ENCODE measurements around the gene ZNF792. TPM values are rescaled to one million over a fixed set of nuclear protein-coding genes. Genes with fewer than 3 reads are reported as not detected.
A peak's percentile ranks its signal among the peaks of the same experiment; 100 is the strongest.

Gene ZNF792
- total RNA-seq, 2 experiments from 2014 or later, result 21.4 to 24.9 TPM

DNA sequence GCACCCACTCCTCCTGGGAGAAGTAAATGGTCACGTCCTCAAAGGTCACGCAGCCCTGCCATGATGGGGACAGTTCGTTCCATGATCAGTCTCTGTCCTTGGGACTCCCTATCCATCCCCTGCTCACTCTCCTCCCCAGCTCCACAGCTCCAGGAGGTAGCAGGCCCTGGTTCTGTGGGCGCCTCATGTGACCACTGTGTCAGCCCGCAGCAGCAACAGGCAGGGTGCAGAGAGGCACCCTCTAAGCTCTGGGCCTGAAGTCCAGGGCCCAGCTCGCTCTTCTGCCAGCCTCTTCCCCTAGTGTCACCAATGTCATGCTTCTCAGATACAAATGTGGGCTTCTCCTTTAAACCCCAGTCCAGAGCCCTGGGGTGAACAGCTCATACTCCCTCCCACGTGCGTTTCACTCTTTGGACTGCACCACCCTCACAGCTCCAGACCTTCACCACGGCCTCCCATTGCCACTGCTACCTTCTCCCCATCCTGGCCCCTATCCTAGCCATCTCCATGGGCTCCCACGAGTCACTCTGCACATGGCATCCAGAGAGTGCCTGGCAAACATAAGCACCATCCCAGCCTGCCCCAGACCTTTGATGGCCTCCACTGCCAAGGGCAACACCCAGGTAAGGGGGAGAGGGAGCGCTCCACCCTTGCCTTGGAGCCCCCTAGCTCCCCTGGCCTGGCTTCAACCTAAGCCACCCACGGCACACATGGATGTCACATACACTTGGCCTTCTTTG, 2.9 kb downstream of the ZNF792 start:
- POLR2A ChIA-PET, result interaction anchor here (0.7 to 1.0 kb wide), 2 partner anchors 13 to 61 kb away, joined by 3 read pairs; no protein-coding TSS in a partner anchor
- DNase-seq (no peak), ATAC-seq (ENCODE audit: low read depth) (no peak)
- peaks cover 71% of the 10 kb centered on the region for H3K36me3 Mint-ChIP-seq
- H3K27me3 Mint-ChIP-seq, result no peaks in the 10 kb centered on the region
- peaks cover 39% of the 10 kb centered on the region for H3K9me3 Mint-ChIP-seq
- H3K4me3 Mint-ChIP-seq, result no peak overlapping the region
- peak overlapping the region; percentile 89 for H3K27ac Mint-ChIP-seq
- peaks cover 21% of the 10 kb centered on the region for H3K4me1 Mint-ChIP-seq

DNA sequence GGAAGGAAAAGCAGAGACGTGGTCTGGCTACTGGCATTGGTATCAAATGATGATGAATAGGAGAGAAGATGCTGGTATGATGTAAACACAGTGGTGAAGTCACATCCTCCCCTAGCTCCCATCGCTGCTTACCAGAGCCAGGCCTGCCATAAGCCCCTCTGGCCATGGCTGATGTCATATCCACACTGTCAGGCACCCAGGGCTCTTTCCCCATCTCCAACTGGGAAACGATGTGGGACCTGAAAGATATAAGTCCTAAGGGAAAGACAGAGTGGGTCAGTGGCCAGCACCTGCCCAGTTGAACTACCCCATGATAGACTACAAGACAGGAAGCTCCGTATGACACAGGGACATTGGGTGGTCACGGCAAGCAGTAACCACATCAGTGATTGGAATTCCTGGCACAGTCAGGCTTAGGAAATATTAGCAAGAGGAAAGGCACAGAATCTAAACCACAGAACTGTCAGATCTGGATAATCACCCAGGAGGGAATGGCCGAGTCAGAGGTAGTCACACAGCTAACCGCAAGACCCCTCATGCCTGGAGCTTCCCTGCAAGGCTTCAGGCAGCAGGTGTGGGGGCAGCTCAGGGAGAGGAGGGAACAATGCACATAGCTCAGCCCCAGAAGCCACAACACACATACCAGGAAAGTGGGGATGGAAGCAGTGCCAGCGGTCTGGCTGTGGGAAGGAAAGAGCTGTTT, 3.8 kb downstream of the ZNF792 start:
- Mint-ChIP-seq H3K27me3 (no peaks in the 10 kb centered on the region), H3K4me3 (peak overlapping the region; percentile 4), H3K27ac (no peak overlapping the region), H3K9me3 (peaks cover 46% of the 10 kb centered on the region), H3K4me1 (peaks cover 21% of the 10 kb centered on the region), H3K36me3 (peaks cover 79% of the 10 kb centered on the region)
- no peak for ATAC-seq (ENCODE audit: low read depth)
- DNase-seq, result no peak
- POLR2A ChIA-PET, result interaction anchor here (0.7 to 1.3 kb wide), 2 partner anchors 12 to 34 kb away, joined by 3 to 4 read pairs; partner anchors contain the start of gene ZNF30

DNA sequence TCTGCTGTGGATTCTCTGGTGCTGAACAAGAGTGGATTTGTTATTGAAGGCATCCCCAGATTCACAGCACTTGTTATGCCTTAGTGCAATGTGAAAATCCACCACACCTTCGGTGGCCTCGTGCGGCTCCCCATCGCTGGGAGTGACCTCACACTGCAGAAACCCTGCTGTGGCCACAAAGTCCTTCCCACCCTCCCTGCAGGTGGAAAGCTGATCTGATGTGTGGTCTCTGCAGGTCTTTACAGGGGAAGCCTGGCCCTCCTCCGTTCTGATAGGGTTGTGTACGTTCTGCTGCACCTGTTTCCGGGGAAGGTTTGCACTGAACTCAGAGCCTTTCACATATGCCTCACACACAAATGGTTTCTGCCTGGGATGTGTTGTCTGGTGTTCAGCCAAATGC, 5.0 kb downstream of the ZNF792 start:
- ATAC-seq (ENCODE audit: low read depth) (no peak), DNase-seq (no peak)
- Mint-ChIP-seq H3K4me3 (no peak overlapping the region), H3K9me3 (peaks cover 51% of the 10 kb centered on the region), H3K27ac (no peak overlapping the region), H3K36me3 (peaks cover 89% of the 10 kb centered on the region), H3K4me1 (peaks cover 19% of the 10 kb centered on the region), H3K27me3 (no peaks in the 10 kb centered on the region)
- POLR2A ChIA-PET, result no interaction called here

DNA sequence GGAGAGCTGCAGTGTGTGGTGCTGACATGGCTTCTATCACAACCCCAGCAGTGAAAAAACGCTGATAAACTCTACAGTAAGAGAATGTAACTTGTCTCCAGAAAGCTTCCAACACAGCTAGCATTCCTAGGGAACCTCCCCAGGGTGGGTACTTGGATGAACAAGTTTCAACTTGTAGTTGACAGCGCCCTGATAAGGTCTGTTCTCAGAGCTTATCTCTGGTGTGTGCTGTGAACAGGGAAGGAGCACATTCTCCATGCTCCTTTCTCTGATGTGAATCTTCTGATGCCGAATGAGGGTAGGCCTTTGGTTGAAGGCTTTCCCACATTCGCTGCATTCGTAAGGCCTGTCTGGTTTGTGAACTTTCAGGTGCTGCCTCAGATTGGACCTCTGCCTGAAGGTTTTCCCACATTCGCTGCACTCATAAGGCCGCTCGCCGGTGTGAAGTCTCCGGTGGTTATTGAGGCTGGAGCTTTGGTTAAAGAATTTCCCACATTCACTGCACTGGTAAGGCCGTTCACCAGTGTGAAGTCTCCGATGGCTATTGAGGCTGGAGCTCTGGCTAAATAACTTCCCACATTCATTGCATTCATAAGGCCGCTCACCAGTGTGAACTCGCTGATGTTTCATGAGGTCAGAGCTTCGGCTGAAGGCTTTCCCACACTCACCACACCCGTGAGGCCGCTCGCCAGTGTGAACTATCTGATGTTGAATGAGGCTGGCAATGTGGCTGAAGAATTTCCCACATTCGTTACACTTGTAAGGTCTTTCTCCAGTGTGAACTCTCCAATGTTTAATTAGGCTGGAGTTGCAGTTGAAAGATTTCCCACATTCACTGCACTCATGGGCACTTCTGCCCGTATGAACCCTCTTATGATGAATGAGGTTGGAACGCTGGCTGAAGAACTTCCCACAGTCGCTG, 5.9 kb downstream of the ZNF792 start:
- no peak for DNase-seq
- POLR2A ChIA-PET, result no interaction called here
- no peak overlapping the region for H3K27ac Mint-ChIP-seq

DNA sequence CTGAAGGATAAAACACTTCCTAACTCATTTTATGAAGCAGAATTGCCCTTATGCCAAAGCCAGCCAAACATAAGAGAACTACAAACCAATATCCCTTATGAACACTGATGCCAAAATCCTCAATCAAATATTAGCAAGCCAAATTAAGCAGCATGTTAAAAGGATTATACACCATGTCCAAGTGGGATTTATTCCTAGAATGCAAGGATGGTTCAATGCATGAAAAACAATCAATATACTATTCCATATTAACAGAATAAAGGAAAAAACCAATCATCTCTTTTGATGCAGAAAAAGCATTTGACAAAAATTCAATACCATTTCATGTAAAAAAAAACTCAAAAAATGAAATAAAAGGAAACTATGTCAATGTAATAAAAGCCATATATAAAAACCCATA, 10.9 kb downstream of the ZNF792 start:
- no peak overlapping the region for H3K27ac Mint-ChIP-seq
- POLR2A ChIA-PET, result no interaction called here
- peaks cover 41% of the 10 kb centered on the region for H3K9me3 Mint-ChIP-seq
- no peak for DNase-seq
- no peak for ATAC-seq (ENCODE audit: low read depth)
- no peaks in the 10 kb centered on the region for H3K27me3 Mint-ChIP-seq
- no peaks in the 10 kb centered on the region for H3K4me1 Mint-ChIP-seq
- H3K4me3 Mint-ChIP-seq, result no peak overlapping the region
- peaks cover 84% of the 10 kb centered on the region for H3K36me3 Mint-ChIP-seq

More for the DNA sequence above, 5.9 kb downstream of the ZNF792 start:
- Mint-ChIP-seq H3K27me3 (no peaks in the 10 kb centered on the region), H3K36me3 (peaks cover 94% of the 10 kb centered on the region), H3K9me3 (peaks cover 57% of the 10 kb centered on the region), H3K4me1 (peaks cover 17% of the 10 kb centered on the region), H3K4me3 (no peak overlapping the region)
- no peak for ATAC-seq (ENCODE audit: low read depth)

DNA sequence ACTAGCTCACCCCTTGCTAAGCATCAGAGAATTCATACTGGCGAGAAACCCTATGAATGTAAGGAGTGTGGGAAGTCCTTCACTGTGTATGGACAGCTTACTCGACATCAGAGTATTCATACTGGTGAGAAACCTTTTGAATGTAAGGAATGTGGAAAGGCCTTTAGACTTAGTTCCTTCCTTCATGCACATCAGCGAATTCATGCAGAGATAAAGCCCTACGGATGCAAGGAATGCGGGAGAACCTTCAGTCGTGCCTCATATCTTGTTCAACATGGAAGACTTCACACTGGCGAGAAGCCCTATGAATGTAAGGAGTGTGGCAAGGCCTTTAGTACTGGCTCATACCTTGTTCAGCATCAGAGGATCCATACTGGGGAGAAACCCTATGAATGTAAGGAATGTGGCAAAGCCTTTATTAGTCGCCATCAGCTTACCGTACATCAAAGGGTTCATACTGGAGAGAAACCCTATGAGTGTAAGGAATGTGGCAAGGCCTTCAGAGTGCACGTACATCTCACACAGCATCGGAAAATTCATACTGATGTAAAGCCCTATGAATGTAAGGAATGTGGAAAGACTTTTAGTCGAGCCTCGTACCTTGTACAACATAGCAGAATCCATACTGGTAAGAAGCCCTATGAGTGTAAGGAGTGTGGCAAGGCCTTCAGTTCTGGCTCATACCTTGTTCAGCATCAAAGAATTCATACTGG, 20.0 kb downstream of the ZNF792 start:
- POLR2A ChIA-PET, result no interaction called here
- DNase-seq (no peak), ATAC-seq (ENCODE audit: low read depth) (no peak)
- Mint-ChIP-seq H3K27ac (no peak overlapping the region), H3K9me3 (peaks cover 40% of the 10 kb centered on the region), H3K36me3 (peaks cover 66% of the 10 kb centered on the region), H3K4me1 (no peaks in the 10 kb centered on the region), H3K4me3 (no peak overlapping the region), H3K27me3 (no peaks in the 10 kb centered on the region)

DNA sequence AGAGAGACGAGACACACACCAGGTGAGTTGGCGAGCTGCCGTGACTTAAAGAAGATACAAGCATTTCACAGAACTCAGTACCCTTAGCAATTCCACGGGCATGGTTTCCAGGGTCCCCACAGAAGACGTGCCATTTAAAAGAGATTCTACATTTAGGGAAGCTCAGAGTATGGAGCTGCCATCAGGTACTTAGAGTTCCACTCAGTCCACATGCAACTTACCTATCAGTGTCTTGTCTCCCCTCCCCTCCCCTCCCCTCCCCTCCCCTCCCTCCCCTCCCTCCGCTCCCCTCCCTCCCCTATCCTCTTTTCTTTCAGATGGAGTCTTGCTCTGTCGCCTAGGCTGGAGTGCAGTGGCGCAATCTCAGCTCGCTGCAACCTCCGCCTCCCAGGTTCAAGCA, 25.1 kb downstream of the ZNF792 start:
- Mint-ChIP-seq H3K27ac (no peak overlapping the region), H3K27me3 (no peaks in the 10 kb centered on the region), H3K4me3 (no peak overlapping the region), H3K4me1 (no peaks in the 10 kb centered on the region), H3K36me3 (peaks cover 67% of the 10 kb centered on the region), H3K9me3 (peaks cover 34% of the 10 kb centered on the region)
- DNase-seq (no peak), ATAC-seq (ENCODE audit: low read depth) (no peak)
- POLR2A ChIA-PET, result no interaction called here

DNA sequence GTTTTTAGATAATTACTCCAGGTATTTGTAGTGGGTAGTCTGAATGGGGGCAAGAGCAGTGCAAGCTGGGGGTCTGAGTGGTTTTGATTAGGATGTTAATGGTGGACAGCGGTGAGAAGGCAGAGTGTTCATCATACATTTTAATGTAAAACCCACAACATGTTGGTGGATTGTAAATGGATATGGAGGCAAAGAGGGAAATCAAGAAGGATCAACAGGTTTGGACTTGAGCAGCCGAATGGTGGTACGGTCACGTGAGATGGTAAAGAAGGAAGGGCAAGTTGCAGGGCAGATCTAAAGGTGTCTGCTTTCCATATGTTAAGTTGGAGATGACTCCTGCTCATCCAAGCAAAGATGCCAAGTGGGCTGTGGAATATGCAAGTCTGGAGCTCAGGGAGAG, 27.8 kb downstream of the ZNF792 start:
- Mint-ChIP-seq H3K4me1 (no peaks in the 10 kb centered on the region), H3K27me3 (no peaks in the 10 kb centered on the region), H3K9me3 (peaks cover 21% of the 10 kb centered on the region), H3K4me3 (no peak overlapping the region), H3K36me3 (peaks cover 59% of the 10 kb centered on the region), H3K27ac (no peak overlapping the region)
- POLR2A ChIA-PET, result no interaction called here
- DNase-seq (no peak), ATAC-seq (ENCODE audit: low read depth) (no peak)

DNA sequence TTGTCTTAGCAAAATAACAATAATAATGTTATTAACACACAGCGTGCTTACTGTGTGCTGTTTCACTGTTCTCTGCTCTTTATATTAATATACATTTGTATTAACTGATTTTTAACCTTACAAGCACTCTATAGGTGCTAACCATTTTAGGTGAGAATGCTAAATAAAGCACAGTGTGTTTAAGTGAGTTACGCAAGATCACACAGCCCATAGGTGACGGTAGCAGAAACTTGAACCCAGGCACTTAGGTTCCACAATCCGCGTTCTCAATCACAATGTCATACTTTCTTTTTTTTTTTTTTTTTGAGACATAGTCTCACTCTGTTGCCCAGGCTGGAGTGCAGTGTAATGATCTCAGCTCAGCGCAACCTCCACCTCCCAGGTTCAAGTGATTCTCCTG, 31.5 kb downstream of the ZNF792 start:
- Mint-ChIP-seq H3K27me3 (no peaks in the 10 kb centered on the region), H3K27ac (no peak overlapping the region), H3K4me1 (peaks cover 8% of the 10 kb centered on the region), H3K36me3 (peaks cover 55% of the 10 kb centered on the region), H3K4me3 (no peak overlapping the region), H3K9me3 (peaks cover 13% of the 10 kb centered on the region)
- POLR2A ChIA-PET, result no interaction called here
- no peak for ATAC-seq (ENCODE audit: low read depth)
- DNase-seq, result no peak

DNA sequence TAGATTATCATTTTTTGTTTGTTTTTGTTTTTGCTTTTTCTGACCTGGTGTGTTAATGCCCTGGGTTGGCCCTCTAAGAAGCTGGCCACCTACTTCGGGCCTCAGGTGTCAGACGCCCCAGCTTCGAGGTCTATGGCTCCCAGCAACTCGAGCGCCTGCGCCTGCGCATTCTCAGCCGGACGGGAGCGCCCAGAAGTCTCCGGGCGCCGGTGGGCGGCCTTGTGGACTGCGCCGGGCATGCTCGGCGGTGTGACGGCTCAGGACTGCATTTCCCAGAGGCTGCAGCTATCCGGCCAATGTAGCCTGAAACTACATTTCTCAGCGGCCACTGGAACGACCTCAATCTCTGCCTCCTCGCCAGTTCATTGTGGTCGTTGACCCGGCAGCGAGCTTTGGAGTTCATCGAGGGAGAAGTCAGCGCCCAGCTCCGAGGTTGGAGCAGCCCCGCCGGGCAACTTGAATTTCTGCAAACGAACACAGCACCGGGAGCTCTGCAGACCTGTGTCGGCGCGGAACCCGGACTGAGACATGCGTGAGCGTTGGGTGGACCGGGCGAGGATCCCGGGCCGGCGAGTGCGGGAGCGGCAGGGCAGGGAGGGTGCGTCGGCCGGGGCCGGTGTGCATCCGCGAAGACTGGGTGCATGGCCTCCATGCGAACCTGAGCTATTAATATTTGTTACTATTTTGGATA, 37.2 kb downstream of the ZNF792 start, which contains the start of gene ZNF30:
ZNF30 (plus strand) TSS at position 219 of the 691 bp plus-strand sequence. CDS start 3,045 bp downstream, outside the sequence.
- DNase-seq (peak; percentile 81), ATAC-seq (ENCODE audit: low read depth) (peak; percentile 99)
- H3K4me1 Mint-ChIP-seq, result peaks cover 12% of the 10 kb centered on the region
- peaks cover 6% of the 10 kb centered on the region for H3K27me3 Mint-ChIP-seq
- no peaks in the 10 kb centered on the region for H3K9me3 Mint-ChIP-seq
- peak within 1 kb of the TSS; percentile 74 for H3K27ac Mint-ChIP-seq
- peak within 1 kb of the TSS; percentile 75 for H3K4me3 Mint-ChIP-seq
- POLR2A ChIA-PET, result interaction anchor here (0.5 to 1.9 kb wide), 6 partner anchors 33 to 1288 kb away, joined by 3 to 8 read pairs (median 4); partner anchors contain the start of genes SCGB2B2, ZNF302, ZNF565 and ZNF792
- peaks cover 16% of the 10 kb centered on the region for H3K36me3 Mint-ChIP-seq

DNA sequence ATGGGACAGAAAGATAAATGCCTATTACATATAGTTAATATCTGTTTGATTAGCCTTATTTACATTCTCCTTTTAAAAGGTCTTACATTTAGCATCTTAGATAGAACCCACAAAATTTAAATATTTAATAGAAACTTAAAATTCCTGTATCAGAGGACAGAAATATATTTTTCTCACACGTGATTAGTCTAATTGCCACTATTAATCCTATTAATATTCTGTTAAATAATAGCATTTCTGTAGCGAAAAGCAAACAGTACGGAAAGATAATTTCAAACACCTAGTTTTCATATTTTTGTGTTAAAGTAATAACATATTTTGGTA, 37.7 kb downstream of the ZNF792 start:
- peaks cover 12% of the 10 kb centered on the region for H3K4me1 Mint-ChIP-seq
- H3K9me3 Mint-ChIP-seq, result no peaks in the 10 kb centered on the region
- H3K36me3 Mint-ChIP-seq, result peaks cover 13% of the 10 kb centered on the region
- H3K4me3 Mint-ChIP-seq, result no peak overlapping the region
- H3K27ac Mint-ChIP-seq, result no peak overlapping the region
- no peak for ATAC-seq (ENCODE audit: low read depth)
- no peak for DNase-seq
- POLR2A ChIA-PET, result interaction anchor here (0.5 to 1.9 kb wide), 6 partner anchors 34 to 1288 kb away, joined by 3 to 8 read pairs (median 4); partner anchors contain the start of genes SCGB2B2, ZNF302, ZNF565 and ZNF792
- H3K27me3 Mint-ChIP-seq, result peaks cover 6% of the 10 kb centered on the region

DNA sequence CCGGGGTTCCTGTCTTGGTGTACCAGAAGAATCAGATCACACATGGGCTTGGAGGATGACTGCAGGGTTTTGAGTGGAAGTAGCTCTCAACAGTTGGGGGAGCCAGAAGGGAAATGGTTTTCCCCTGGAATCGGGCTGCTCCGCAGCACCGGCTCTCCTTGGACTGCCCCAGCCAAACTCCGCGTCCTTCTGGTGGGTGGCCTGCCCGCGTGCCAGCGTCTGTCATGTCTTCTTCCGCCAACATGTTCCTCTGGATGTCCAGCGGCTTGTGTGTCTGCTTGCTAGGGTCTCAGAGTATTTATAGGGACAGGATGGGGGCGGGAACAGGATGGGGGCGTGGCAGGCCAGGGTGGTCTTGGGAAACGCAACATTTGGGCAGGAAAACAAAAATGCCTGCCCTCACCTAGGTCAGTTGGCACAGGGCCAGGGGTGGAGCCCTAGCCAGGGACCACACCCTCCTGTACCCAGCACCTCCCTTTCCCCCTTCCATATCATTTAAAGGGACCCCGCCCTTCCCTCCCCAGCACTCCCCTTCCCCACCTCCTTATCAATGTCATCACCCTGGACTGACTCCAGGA, 38.7 kb downstream of the ZNF792 start:
- POLR2A ChIA-PET, result no interaction called here
- no peak overlapping the region for H3K4me3 Mint-ChIP-seq
- no peaks in the 10 kb centered on the region for H3K9me3 Mint-ChIP-seq
- H3K4me1 Mint-ChIP-seq, result peaks cover 12% of the 10 kb centered on the region
- DNase-seq (no peak), ATAC-seq (ENCODE audit: low read depth) (no peak)
- H3K36me3 Mint-ChIP-seq, result peaks cover 10% of the 10 kb centered on the region
- peaks cover 6% of the 10 kb centered on the region for H3K27me3 Mint-ChIP-seq
- no peak overlapping the region for H3K27ac Mint-ChIP-seq

Data from activated naive CD8-positive, alpha-beta T cell treated with anti-CD3 and anti-CD28 coated beads, Interleukin-2, amount 10 ng/mL, durations not matched to agents 7 days and 5 days (primary cell).